ENCODE measurements around the gene PAX7. TPM values are rescaled to one million over a fixed set of nuclear protein-coding genes. Genes with fewer than 3 reads are reported as not detected.
A peak's percentile ranks its signal among the peaks of the same experiment; 100 is the strongest.

The PAX7 gene
- total RNA-seq, 1 experiment from 2014 or later = 0.15 TPM

- H3K27ac ChIP-seq (ENCODE audit: insufficient read length, low read depth, low read length) = no peak overlapping the region
- no peak overlapping the region for H3K9ac ChIP-seq (ENCODE audit: extremely low read depth, insufficient read length, low read length)
- H2AFZ ChIP-seq (ENCODE audit: low read length) = no peak overlapping the region
- H3K27me3 ChIP-seq (ENCODE audit: insufficient read depth, low read length) = peaks cover 78% of the 10 kb centered on the region
- H3K4ac ChIP-seq (ENCODE audit: low read depth, low read length) = no peak overlapping the region
- H4K20me1 ChIP-seq (ENCODE audit: control insufficient read depth, insufficient read depth, insufficient read length) = peaks cover 3% of the 10 kb centered on the region
- TF ChIP-seq CTCF (conservative IDR thresholded peaks at IDR 0.05) = no peak
- WGBS (ENCODE audit: extremely low coverage, insufficient read length, low lambda C conversion rate) = no CpG with 5 or more reads among the region's 5 CpGs
- H2BK5ac ChIP-seq (ENCODE audit: insufficient read length, low read length) = no peak overlapping the region
- H3K79me2 ChIP-seq (ENCODE audit: insufficient read depth, low read length) = no peaks in the 10 kb centered on the region
- H2BK12ac ChIP-seq (ENCODE audit: insufficient read length, low read depth, low read length) = no peak overlapping the region
- no peak overlapping the region for H2BK20ac ChIP-seq (ENCODE audit: low read depth, low read length, poor library complexity, severe bottlenecking)
- no peak overlapping the region for H4K91ac ChIP-seq (ENCODE audit: insufficient read length, low read depth, low read length)
- H3K4me3 Mint-ChIP-seq = peak overlapping the region in 1 of 2 experiments; percentile 60; a peak in 3 of 5 replicates
- peaks cover 99% of the 10 kb centered on the region for H3K27me3 Mint-ChIP-seq (ENCODE audit: low read depth)
- no peaks in the 10 kb centered on the region for H3K79me1 ChIP-seq (ENCODE audit: insufficient read depth, low read depth, low read length, poor library complexity, severe bottlenecking)
- H3K36me3 Mint-ChIP-seq (ENCODE audit: insufficient read depth in 1 of 3, low read depth in 3 of 3) = no peaks in the 10 kb centered on the region; a peak in 1 of 7 replicates
- no peak overlapping the region for H4K5ac ChIP-seq (ENCODE audit: insufficient read length, low read depth, low read length)
- no peak overlapping the region for H2AK5ac ChIP-seq (ENCODE audit: insufficient read length, low read length)
- no peak overlapping the region for H3K27ac Mint-ChIP-seq
- H2BK120ac ChIP-seq (ENCODE audit: low read depth, low read length, poor library complexity, severe bottlenecking) = no peak overlapping the region
- no peak overlapping the region for H3K18ac ChIP-seq (ENCODE audit: insufficient read length, low read depth, low read length)
- no peak overlapping the region for H3K23ac ChIP-seq (ENCODE audit: insufficient read length, low read depth, low read length)
- H3K9me3 ChIP-seq (ENCODE audit: control insufficient read depth, low read depth, low read length) = no peaks in the 10 kb centered on the region
- H4K8ac ChIP-seq (replicated peaks; ENCODE audit: insufficient read length, low read depth, low read length) = no peak overlapping the region
- no peak overlapping the region for H3K14ac ChIP-seq (ENCODE audit: insufficient read depth, low read length)
- no peak overlapping the region for H3T11ph ChIP-seq (ENCODE audit: low read length)
- no peak overlapping the region for H2BK15ac ChIP-seq (ENCODE audit: low read depth, low read length)
- peaks cover 5% of the 10 kb centered on the region; the same call in 1 of the 2 replicates for H3K4me1 ChIP-seq (ENCODE audit: insufficient read depth, low read length)
- DNase-seq = no peak
- H3K56ac ChIP-seq (ENCODE audit: insufficient read length, low read depth, low read length) = no peak overlapping the region
- peaks cover 0 to 14% of the 10 kb centered on the region in 2 experiments; a peak in 4 of 5 replicates for H3K9me3 Mint-ChIP-seq
- peaks cover 54 to 77% of the 10 kb centered on the region in 2 experiments for H3K4me1 Mint-ChIP-seq
- peaks cover 18% of the 10 kb centered on the region for H3K23me2 ChIP-seq (ENCODE audit: insufficient read length, low read depth, low read length, poor library complexity, severe bottlenecking)
- no peak overlapping the region for H3K4me2 ChIP-seq (ENCODE audit: insufficient read depth, insufficient read length, low read length)
Observed at GRCh38 chr1:18644446-18644845, 13.8 kb downstream of the PAX7 start.

All from H9 (cell line).